ENCODE measurements around the gene NPC1L1.

NPC1L1 gene

DNA sequence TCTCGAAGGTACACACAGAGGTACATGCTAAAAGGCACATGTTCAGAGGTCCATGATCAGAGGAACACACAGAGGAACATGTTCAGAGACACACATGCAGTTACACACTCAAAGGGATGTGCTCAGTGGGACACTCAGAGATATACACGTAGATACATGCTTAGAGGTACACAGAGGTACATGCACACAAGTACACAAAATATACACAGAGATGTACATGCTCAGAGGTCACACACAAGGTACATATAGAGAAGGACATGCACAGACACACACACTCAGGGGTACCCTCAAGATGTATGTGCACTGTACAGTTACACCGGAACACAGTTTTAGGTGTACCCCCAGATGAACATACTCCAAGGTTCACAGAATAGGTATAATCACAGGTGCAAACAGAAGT is 18.8 kb downstream of the NPC1L1 start:
- TF ChIP-seq CTCF (IDR thresholded peaks at IDR 0.05; ENCODE audit: low read depth, low read length) = no peak
- no peak for TF ChIP-seq MYC (IDR thresholded peaks at IDR 0.05; ENCODE audit: low read depth, low read length)
- no peak for TF ChIP-seq MAX (IDR thresholded peaks at IDR 0.05; ENCODE audit: low read depth, low read length)
- no peak for TF ChIP-seq POLR2A (IDR thresholded peaks at IDR 0.05; ENCODE audit: extremely low read depth, insufficient read length)

DNA sequence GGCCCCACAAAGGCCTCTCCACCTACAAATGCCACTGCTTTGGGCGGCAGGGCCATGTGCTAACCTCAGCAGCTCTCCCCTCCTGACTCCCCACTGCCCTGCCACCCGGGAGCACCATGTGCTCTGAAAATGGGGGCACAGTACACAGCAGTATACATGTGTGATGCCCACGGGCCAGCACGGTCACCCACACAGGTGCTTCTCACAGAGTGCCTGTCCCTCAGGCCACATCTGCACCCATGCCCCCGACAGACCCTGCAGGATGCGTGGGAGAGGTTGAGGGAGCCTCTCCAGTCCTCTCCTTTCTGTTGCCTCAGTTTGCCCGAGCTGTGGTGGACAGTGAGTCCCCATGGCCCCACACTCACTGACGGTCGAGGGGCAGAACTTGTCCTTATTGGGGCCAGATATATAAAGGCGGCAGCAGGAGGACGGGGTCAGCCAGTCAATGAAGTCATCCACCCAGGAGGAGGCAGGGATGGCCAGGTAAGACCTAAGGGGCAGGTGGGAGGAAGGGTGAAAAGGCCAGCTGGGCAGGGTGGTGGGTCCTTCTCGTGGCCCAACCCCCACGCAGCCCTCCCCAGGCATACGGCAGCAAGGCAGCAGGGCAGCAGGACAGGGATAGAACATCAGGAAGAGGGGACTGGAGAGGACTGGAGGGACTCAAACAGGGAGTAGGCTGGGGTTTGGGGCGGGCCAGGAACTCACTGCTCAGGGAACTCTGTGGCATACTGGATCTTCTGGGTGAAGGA is 19.6 kb downstream of the NPC1L1 start:
- TF ChIP-seq POLR2A (IDR thresholded peaks at IDR 0.05; ENCODE audit: extremely low read depth, insufficient read length) (no peak), MAX (IDR thresholded peaks at IDR 0.05; ENCODE audit: low read depth, low read length) (no peak)
- DNase-seq (ENCODE audit: low read depth) = no peak
- H3K4me3 ChIP-seq (ENCODE audit: low read depth, low read length) = no peak overlapping the region

More for the DNA sequence above, 18.8 kb downstream of the NPC1L1 start:
- H3K4me3 ChIP-seq (ENCODE audit: low read depth, low read length) = no peak overlapping the region
- DNase-seq (ENCODE audit: low read depth) = no peak

- TF ChIP-seq MYC (IDR thresholded peaks at IDR 0.05; ENCODE audit: low read depth, low read length) (no peak), POLR2A (IDR thresholded peaks at IDR 0.05; ENCODE audit: extremely low read depth, insufficient read length) (no peak), MAX (IDR thresholded peaks at IDR 0.05; ENCODE audit: low read depth, low read length) (no peak), CTCF (IDR thresholded peaks at IDR 0.05; ENCODE audit: low read depth, low read length) (no peak)
- H3K4me3 ChIP-seq (ENCODE audit: low read depth, low read length) = no peak overlapping the region
- DNase-seq (ENCODE audit: low read depth) = no peak
These were observed 20.6 kb downstream of the NPC1L1 start for GRCh38 chr7:44520574-44520973.

DNA sequence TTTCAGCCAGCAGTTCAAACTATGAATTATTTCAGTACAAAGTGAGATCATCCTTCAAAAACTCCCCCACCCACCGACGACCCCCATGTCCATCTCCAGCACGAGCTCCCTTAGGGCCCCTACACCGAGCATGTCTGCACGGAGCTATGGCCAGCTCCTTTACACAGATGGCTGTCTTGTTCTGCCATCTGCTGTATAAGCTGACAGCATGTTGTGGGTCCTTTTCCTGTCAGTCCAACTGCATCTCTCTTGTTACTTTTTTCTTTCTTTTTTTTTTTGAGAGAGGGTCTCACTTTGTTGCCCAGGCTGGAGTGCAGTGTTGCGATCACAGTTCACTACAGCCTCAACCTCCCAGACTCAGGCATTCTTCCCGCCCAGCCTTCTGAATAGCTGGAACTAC is 21.6 kb downstream of the NPC1L1 start:
- H3K4me3 ChIP-seq (ENCODE audit: low read depth, low read length) = no peak overlapping the region
- TF ChIP-seq MAX (IDR thresholded peaks at IDR 0.05; ENCODE audit: low read depth, low read length) = no peak
- no peak for TF ChIP-seq CTCF (IDR thresholded peaks at IDR 0.05; ENCODE audit: low read depth, low read length)
- TF ChIP-seq POLR2A (IDR thresholded peaks at IDR 0.05; ENCODE audit: extremely low read depth, insufficient read length) = no peak
- TF ChIP-seq MYC (IDR thresholded peaks at IDR 0.05; ENCODE audit: low read depth, low read length) = no peak
- no peak for DNase-seq (ENCODE audit: low read depth)

- no peak for DNase-seq (ENCODE audit: low read depth)
- no peak overlapping the region for H3K4me3 ChIP-seq (ENCODE audit: low read depth, low read length)
- TF ChIP-seq POLR2A (IDR thresholded peaks at IDR 0.05; ENCODE audit: extremely low read depth, insufficient read length) = no peak
- no peak for TF ChIP-seq MYC (IDR thresholded peaks at IDR 0.05; ENCODE audit: low read depth, low read length)
- no peak for TF ChIP-seq CTCF (IDR thresholded peaks at IDR 0.05; ENCODE audit: low read depth, low read length)
- no peak for TF ChIP-seq MAX (IDR thresholded peaks at IDR 0.05; ENCODE audit: low read depth, low read length)
These were observed 22.4 kb downstream of the NPC1L1 start for GRCh38 chr7:44518761-44519160.

GRCh38 chr7:44517175-44517574 is 24.0 kb downstream of the NPC1L1 start:
- DNase-seq (ENCODE audit: low read depth) = no peak
- no peak overlapping the region for H3K4me3 ChIP-seq (ENCODE audit: low read depth, low read length)
- no peak for TF ChIP-seq MYC (IDR thresholded peaks at IDR 0.05; ENCODE audit: low read depth, low read length)
